ENCODE results near the gene AKR1C1.
"Not testable (repeated sequence)": the region's sequence is repeated elsewhere in the genome, so short reads cannot be mapped to it uniquely, and the experiment has no call there.

AKR1C1 gene

DNA sequence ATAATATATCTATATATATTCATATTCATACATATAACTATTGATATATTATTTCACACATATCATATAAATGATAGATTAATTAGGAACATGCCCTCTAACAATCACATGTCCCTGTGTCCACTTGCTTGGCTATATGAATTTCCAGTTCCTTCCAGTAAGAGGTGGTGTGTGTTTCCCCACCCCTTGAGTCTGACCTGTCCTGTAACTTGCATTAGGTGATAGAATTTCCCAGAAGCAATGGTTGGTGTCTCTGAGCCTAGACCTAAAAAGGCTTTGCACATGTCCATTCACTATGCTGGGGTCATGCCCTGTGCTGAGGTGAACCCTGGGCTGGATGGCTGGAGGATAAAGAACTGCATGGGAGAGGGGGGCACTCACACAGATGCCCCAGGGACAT lies 31.0 kb downstream of the AKR1C1 start:
- H3K4me1 ChIP-seq (ENCODE audit: control insufficient read depth, low read length); H3K36me3 ChIP-seq (ENCODE audit: control insufficient read depth, low read length); H3K27ac ChIP-seq (ENCODE audit: low read depth, low read length); H3F3A ChIP-seq (ENCODE audit: control insufficient read depth, insufficient read depth); H3K9me3 ChIP-seq (ENCODE audit: control insufficient read depth, insufficient read depth, low read length); H3K4me3 ChIP-seq (ENCODE audit: low read length); H4K20me1 ChIP-seq (ENCODE audit: control insufficient read depth, insufficient read depth, low read depth, low read length); H3K27me3 ChIP-seq (ENCODE audit: control insufficient read depth, low read length); H3K9me2 ChIP-seq (replicated peaks; ENCODE audit: control insufficient read depth, low read length); H3K4me2 ChIP-seq (ENCODE audit: low read length); H3K79me2 ChIP-seq (ENCODE audit: control insufficient read depth, low read length): not testable (repeated sequence)

DNA sequence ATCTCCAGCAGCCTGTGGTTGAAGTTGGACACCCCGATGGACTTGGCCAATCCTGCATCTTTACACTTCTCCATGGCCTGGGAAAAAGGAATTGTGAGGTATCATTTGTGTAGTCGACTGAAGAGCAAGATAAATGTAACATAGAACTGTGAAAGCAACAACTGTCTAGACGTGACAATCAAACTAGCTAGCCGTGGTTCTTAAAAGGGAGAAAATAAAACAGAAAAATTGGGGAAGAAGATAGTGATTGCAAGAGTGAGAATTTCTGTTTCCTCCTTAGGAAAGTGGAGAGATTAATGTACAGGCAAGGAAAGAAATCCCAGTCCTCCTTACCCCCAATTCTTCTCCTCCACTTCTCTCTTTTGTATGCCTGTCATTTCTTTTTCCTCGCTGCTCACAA lies 35.5 kb downstream of the AKR1C1 start:
- Histone ChIP-seq H3K4me3 (ENCODE audit: low read length) (no peak overlapping the region), H3K27ac (ENCODE audit: low read depth, low read length) (no peak overlapping the region), H3K79me2 (ENCODE audit: control insufficient read depth, low read length) (no peaks in the 10 kb centered on the region), H3K9me3 (ENCODE audit: control insufficient read depth, insufficient read depth, low read length) (no peaks in the 10 kb centered on the region), H3K27me3 (ENCODE audit: control insufficient read depth, low read length) (no peaks in the 10 kb centered on the region), H3F3A (ENCODE audit: control insufficient read depth, insufficient read depth) (no peaks in the 10 kb centered on the region), H3K36me3 (ENCODE audit: control insufficient read depth, low read length) (no peaks in the 10 kb centered on the region), H3K9me2 (replicated peaks; ENCODE audit: control insufficient read depth, low read length) (no peaks in the 10 kb centered on the region), H3K4me1 (ENCODE audit: control insufficient read depth, low read length) (no peaks in the 10 kb centered on the region), H3K4me2 (ENCODE audit: low read length) (no peak overlapping the region), H4K20me1 (ENCODE audit: control insufficient read depth, insufficient read depth, low read depth, low read length) (no peaks in the 10 kb centered on the region)
- TF ChIP-seq, protein P1, sequence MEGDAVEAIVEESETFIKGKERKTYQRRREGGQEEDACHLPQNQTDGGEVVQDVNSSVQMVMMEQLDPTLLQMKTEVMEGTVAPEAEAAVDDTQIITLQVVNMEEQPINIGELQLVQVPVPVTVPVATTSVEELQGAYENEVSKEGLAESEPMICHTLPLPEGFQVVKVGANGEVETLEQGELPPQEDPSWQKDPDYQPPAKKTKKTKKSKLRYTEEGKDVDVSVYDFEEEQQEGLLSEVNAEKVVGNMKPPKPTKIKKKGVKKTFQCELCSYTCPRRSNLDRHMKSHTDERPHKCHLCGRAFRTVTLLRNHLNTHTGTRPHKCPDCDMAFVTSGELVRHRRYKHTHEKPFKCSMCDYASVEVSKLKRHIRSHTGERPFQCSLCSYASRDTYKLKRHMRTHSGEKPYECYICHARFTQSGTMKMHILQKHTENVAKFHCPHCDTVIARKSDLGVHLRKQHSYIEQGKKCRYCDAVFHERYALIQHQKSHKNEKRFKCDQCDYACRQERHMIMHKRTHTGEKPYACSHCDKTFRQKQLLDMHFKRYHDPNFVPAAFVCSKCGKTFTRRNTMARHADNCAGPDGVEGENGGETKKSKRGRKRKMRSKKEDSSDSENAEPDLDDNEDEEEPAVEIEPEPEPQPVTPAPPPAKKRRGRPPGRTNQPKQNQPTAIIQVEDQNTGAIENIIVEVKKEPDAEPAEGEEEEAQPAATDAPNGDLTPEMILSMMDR (IDR thresholded peaks at IDR 0.05; ENCODE audit: low read depth, low read length, poor library complexity, severe bottlenecking) = no peak
- TF ChIP-seq EZH2phosphoT487 (IDR thresholded peaks at IDR 0.05; ENCODE audit: borderline replicate concordance, low read length) = no peak

DNA sequence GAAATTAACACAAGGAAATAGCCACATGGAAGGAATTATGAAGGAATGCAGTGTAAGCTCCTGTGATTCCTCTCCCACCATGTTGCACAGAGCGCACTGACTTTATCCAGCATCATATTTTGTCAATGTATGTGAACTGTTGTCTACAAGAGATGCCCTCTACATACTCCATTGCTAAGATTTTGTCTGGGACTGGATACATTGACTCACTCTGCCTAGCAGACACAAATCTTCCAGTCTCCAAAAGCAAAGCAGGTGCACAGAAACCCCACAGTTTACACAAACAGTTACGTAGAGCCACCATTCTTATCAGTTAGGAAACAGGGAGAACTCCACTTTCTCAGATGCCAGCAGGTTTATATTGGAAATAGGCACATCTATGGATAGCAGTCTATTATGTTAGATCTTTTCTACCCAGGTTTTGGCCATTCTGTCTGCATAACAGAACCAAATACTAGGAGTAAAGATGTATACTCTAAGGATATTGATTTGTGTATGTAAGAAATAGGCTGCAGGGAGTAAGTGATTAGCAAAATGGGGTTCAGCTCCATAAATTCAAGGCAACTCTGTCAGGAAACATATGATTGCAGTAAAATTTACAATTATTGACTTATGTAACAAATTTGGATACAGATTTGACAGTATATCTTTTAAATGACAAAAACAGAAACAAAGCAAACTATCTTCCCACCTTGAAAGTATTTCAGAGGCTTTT lies 39.0 kb downstream of the AKR1C1 start:
- no peaks in the 10 kb centered on the region for H3K27me3 ChIP-seq (ENCODE audit: control insufficient read depth, low read length)
- H3K4me3 ChIP-seq (ENCODE audit: low read length) = no peak overlapping the region
- no peaks in the 10 kb centered on the region for H3K79me2 ChIP-seq (ENCODE audit: control insufficient read depth, low read length)
- TF ChIP-seq EZH2phosphoT487 (IDR thresholded peaks at IDR 0.05; ENCODE audit: borderline replicate concordance, low read length) = no peak
- TF ChIP-seq, protein P1 (IDR thresholded peaks at IDR 0.05; ENCODE audit: low read depth, low read length, poor library complexity, severe bottlenecking) = no peak
- H3K9me3 ChIP-seq (ENCODE audit: control insufficient read depth, insufficient read depth, low read length) = no peaks in the 10 kb centered on the region
- no peaks in the 10 kb centered on the region for H3K4me1 ChIP-seq (ENCODE audit: control insufficient read depth, low read length)
- no peak overlapping the region for H3K4me2 ChIP-seq (ENCODE audit: low read length)
- H4K20me1 ChIP-seq (ENCODE audit: control insufficient read depth, insufficient read depth, low read depth, low read length) = no peaks in the 10 kb centered on the region
- H3F3A ChIP-seq (ENCODE audit: control insufficient read depth, insufficient read depth) = no peaks in the 10 kb centered on the region
- no peak overlapping the region for H3K27ac ChIP-seq (ENCODE audit: low read depth, low read length)
- H3K36me3 ChIP-seq (ENCODE audit: control insufficient read depth, low read length) = no peaks in the 10 kb centered on the region
- H3K9me2 ChIP-seq (replicated peaks; ENCODE audit: control insufficient read depth, low read length) = no peaks in the 10 kb centered on the region

DNA sequence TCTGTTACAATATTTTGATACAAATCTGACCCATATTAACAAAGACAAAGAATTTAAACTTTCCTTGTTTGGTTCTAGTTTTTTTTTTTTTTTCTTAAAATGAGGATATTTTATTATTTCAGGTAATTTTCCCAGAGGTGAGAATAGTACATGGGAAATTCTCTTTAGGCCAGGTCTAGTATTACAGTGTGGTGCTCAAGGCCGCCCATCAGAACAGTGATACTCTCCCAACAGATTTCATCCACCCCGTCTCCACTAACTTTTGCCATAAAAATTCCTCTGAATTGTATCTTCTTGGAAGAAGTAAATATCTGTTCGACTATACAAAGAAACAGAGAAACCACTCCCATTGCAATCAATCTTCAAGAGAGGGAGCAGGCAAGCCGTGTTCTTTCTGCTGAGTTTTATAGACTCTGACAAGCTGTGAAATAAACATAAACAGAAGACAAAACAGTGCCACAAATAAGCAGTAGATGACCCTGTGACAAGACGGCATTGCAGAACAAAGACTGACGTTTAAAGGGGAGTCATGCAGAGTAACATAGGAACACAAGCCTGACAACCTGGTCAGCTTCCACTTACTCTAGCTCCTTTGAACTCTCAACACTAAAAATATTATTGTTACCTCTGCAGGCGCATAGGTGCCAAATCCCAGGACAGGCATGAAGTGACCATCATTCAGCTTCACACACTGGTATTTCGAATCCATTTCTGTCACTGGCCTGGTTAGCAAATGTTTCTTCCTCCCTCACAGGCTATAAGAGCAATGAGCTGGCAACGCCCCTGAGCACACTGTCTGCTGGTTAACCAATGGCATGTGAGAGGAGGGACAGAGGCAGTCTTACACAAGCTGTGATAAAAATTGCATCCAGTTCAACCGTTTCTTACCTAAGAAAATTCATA lies 40.2 kb downstream of the AKR1C1 start, which contains the start of gene AKR1C2:
AKR1C2 (minus strand) TSS at position 731 of the 903 bp plus-strand sequence; CDS start at position 709, 22 bp downstream.
- H3K4me2 ChIP-seq (ENCODE audit: low read length); H3K4me1 ChIP-seq (ENCODE audit: control insufficient read depth, low read length); H3K36me3 ChIP-seq (ENCODE audit: control insufficient read depth, low read length); H3K79me2 ChIP-seq (ENCODE audit: control insufficient read depth, low read length); H3K27ac ChIP-seq (ENCODE audit: low read depth, low read length); H3K27me3 ChIP-seq (ENCODE audit: control insufficient read depth, low read length); H3K9me2 ChIP-seq (replicated peaks; ENCODE audit: control insufficient read depth, low read length); H4K20me1 ChIP-seq (ENCODE audit: control insufficient read depth, insufficient read depth, low read depth, low read length); H3K9me3 ChIP-seq (ENCODE audit: control insufficient read depth, insufficient read depth, low read length); H3F3A ChIP-seq (ENCODE audit: control insufficient read depth, insufficient read depth); H3K4me3 ChIP-seq (ENCODE audit: low read length): not testable (repeated sequence)

DNA sequence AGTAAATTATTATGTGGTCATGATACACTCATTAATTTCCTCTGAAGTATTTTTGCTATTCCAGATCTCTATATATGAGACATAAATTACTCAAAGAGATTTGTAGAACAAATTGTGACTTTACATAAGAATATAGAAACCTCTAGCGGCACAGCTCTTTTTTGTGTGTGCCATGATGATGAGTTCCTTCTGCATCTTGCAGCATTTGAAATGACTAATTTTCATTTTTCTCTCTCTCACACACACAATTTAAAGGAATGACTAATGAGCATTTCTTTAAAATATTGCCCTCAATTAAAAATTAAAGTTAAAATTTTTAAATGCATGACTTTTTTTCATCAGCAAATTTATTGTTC lies 40.8 kb downstream of the AKR1C1 start:
- not testable (repeated sequence) for H4K20me1 ChIP-seq (ENCODE audit: control insufficient read depth, insufficient read depth, low read depth, low read length); H3K9me3 ChIP-seq (ENCODE audit: control insufficient read depth, insufficient read depth, low read length); H3K4me3 ChIP-seq (ENCODE audit: low read length); H3F3A ChIP-seq (ENCODE audit: control insufficient read depth, insufficient read depth); H3K4me2 ChIP-seq (ENCODE audit: low read length); H3K27me3 ChIP-seq (ENCODE audit: control insufficient read depth, low read length); H3K27ac ChIP-seq (ENCODE audit: low read depth, low read length); H3K9me2 ChIP-seq (replicated peaks; ENCODE audit: control insufficient read depth, low read length); H3K36me3 ChIP-seq (ENCODE audit: control insufficient read depth, low read length); H3K4me1 ChIP-seq (ENCODE audit: control insufficient read depth, low read length); H3K79me2 ChIP-seq (ENCODE audit: control insufficient read depth, low read length)

DNA sequence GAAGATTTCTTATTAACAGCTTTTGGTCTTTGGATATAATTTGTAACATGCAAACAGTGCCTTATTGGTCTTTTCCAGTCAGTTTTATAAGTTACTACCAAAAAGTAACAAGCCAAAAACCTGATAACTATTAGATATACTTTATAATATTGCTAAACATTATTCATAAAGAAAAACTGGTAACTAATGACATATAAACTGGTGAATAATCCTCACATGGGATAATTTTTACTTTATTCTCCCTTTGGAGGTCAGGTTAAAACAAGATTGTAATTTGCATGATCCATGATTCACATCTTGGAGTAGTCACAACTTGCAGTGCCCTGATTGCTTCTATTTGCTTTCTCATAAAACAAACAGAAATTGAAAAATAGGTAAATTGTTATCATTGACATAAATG lies 41.3 kb downstream of the AKR1C1 start:
- H3K4me3 ChIP-seq (ENCODE audit: low read length); H3K4me1 ChIP-seq (ENCODE audit: control insufficient read depth, low read length); H3K79me2 ChIP-seq (ENCODE audit: control insufficient read depth, low read length); H4K20me1 ChIP-seq (ENCODE audit: control insufficient read depth, insufficient read depth, low read depth, low read length); H3K27me3 ChIP-seq (ENCODE audit: control insufficient read depth, low read length); H3K9me2 ChIP-seq (replicated peaks; ENCODE audit: control insufficient read depth, low read length); H3F3A ChIP-seq (ENCODE audit: control insufficient read depth, insufficient read depth); H3K4me2 ChIP-seq (ENCODE audit: low read length); H3K36me3 ChIP-seq (ENCODE audit: control insufficient read depth, low read length); H3K9me3 ChIP-seq (ENCODE audit: control insufficient read depth, insufficient read depth, low read length); H3K27ac ChIP-seq (ENCODE audit: low read depth, low read length): not testable (repeated sequence)

Data from DOHH2 (cell line).